HFFc6 (cell line): ENCODE data around the gene USP3. TPM values are rescaled to one million over a fixed set of nuclear protein-coding genes. Genes with fewer than 3 reads are reported as not detected.
"Not testable (repeated sequence)": the region's sequence is repeated elsewhere in the genome, so short reads cannot be mapped to it uniquely, and the experiment has no call there.

Source experiments
- DNase-seq: peaks from one replicate; pipeline ENCODE4 v3.0.0-alpha.2; 2018
- H3K27ac Mint-ChIP-seq: 2 replicates; pipeline ENCODE4 v1.8.0; 2020; ENCODE audit warnings: mild to moderate bottlenecking, mixed read lengths
- H3K27me3 Mint-ChIP-seq: 2 replicates; pipeline ENCODE4 v1.8.0; 2021; ENCODE audit warnings: mild to moderate bottlenecking, moderate library complexity, mixed read lengths; ENCODE audit not compliant: insufficient read depth
- H3K36me3 Mint-ChIP-seq: 2 replicates; pipeline ENCODE4 v1.8.0; 2021; ENCODE audit warnings: low read depth, mixed read lengths
- H3K4me1 Mint-ChIP-seq: 2 replicates; pipeline ENCODE4 v1.8.0; 2020; ENCODE audit warnings: low read depth, mixed read lengths
- H3K4me3 Mint-ChIP-seq: 2 replicates; pipeline ENCODE4 v1.8.0; 2020; ENCODE audit warnings: mild to moderate bottlenecking, moderate library complexity, mixed read lengths
- H3K9me3 Mint-ChIP-seq: 2 replicates; pipeline ENCODE4 v1.8.0; 2020; ENCODE audit warnings: mild to moderate bottlenecking, mixed read lengths
- total RNA-seq, 6 experiments: library from RNA; stranded (reverse); fragmentation: NEBNext Ultra II Directional; extraction: Animal tissue kit (Norgen Biotek cat#: 25700); gene quantifications; 2 replicates in 1 of 6; 3 replicates in 5 of 6; pipeline ENCODE4 v1.2.3, GENCODE V29; 2021
- TF ChIP-seq, protein P1 (sequence below): fragments of 200-600 bp; sonication (generic); IDR thresholded peaks from 2 replicates; pipeline ENCODE4 v1.5.0; 2021; ENCODE audit warnings: antibody characterized with exemption, mild to moderate bottlenecking

The USP3 gene
- total RNA-seq, 6 experiments from 2014 or later: 16.8 to 26.2 (median 23.1) TPM

DNA sequence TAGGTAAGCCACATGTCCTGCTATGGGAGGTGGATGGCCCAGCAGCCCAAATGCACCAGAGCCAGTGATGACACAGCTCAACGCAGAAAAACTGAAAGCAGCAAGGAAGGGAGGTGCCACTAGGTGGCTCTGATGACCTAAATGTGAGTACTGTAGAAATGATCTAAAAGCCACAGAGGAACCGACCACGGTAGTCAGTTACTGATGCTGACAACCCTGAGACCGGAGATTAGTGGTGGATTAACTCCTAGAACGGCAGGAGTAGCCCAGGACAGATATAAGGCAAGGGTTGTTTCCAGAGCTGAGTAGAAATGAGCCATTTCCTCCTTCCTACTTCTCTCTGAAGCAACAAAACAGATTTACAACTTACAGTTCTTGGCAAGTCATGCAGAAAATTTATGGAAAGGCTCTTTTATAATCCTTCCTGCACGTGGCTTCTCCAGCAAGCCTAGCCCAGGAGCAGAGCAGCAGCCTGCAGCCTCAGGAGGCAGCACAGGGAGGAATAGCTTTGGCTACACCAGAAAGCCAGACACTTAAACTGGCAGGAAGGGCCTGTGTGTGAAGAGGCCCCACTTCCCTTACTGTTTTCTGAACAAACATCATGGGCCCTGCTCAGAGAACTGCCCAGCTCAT, 105.9 kb downstream of the USP3 start:
- peaks cover 6% of the 10 kb centered on the region; the same call in 1 of the 2 replicates for H3K36me3 Mint-ChIP-seq
- peak overlapping the region; percentile 90 for H3K27ac Mint-ChIP-seq
- peaks cover 26% of the 10 kb centered on the region for H3K4me1 Mint-ChIP-seq
- DNase-seq: peak; percentile 84
- TF ChIP-seq, protein P1, sequence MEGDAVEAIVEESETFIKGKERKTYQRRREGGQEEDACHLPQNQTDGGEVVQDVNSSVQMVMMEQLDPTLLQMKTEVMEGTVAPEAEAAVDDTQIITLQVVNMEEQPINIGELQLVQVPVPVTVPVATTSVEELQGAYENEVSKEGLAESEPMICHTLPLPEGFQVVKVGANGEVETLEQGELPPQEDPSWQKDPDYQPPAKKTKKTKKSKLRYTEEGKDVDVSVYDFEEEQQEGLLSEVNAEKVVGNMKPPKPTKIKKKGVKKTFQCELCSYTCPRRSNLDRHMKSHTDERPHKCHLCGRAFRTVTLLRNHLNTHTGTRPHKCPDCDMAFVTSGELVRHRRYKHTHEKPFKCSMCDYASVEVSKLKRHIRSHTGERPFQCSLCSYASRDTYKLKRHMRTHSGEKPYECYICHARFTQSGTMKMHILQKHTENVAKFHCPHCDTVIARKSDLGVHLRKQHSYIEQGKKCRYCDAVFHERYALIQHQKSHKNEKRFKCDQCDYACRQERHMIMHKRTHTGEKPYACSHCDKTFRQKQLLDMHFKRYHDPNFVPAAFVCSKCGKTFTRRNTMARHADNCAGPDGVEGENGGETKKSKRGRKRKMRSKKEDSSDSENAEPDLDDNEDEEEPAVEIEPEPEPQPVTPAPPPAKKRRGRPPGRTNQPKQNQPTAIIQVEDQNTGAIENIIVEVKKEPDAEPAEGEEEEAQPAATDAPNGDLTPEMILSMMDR: peak; percentile 86
- H3K27me3 Mint-ChIP-seq: peaks cover 4% of the 10 kb centered on the region
- H3K9me3 Mint-ChIP-seq: no peaks in the 10 kb centered on the region
- no peak overlapping the region; the same call in 1 of the 2 replicates for H3K4me3 Mint-ChIP-seq

GRCh38 chr15:63611177-63611576, 106.8 kb downstream of the USP3 start:
- Mint-ChIP-seq H3K9me3 (no peaks in the 10 kb centered on the region), H3K4me1 (peaks cover 33% of the 10 kb centered on the region), H3K4me3 (no peak overlapping the region), H3K27ac (peak overlapping the region; percentile 90), H3K36me3 (peaks cover 13% of the 10 kb centered on the region; the same call in 1 of the 2 replicates), H3K27me3 (peaks cover 4% of the 10 kb centered on the region)
- no peak for DNase-seq
- TF ChIP-seq, protein P1: no peak

GRCh38 chr15:63612300-63612699, 107.9 kb downstream of the USP3 start:
- TF ChIP-seq, protein P1: no peak
- peaks cover 36% of the 10 kb centered on the region for H3K4me1 Mint-ChIP-seq
- peaks cover 5% of the 10 kb centered on the region for H3K27me3 Mint-ChIP-seq
- no peak for DNase-seq
- H3K9me3 Mint-ChIP-seq: no peaks in the 10 kb centered on the region
- no peak overlapping the region for H3K4me3 Mint-ChIP-seq
- no peak overlapping the region for H3K27ac Mint-ChIP-seq
- H3K36me3 Mint-ChIP-seq: peaks cover 16% of the 10 kb centered on the region; the same call in 1 of the 2 replicates

- TF ChIP-seq, protein P1: no peak
- no peak for DNase-seq
- Mint-ChIP-seq H3K36me3 (peaks cover 27% of the 10 kb centered on the region), H3K27me3 (peaks cover 1% of the 10 kb centered on the region), H3K27ac (no peak overlapping the region), H3K9me3 (no peaks in the 10 kb centered on the region; the same call in 1 of the 2 replicates), H3K4me1 (peaks cover 18% of the 10 kb centered on the region), H3K4me3 (no peak overlapping the region)
Observed at GRCh38 chr15:63615935-63616334, 111.5 kb downstream of the USP3 start.

GRCh38 chr15:63617147-63617546, 112.8 kb downstream of the USP3 start:
- Mint-ChIP-seq H3K36me3 (peaks cover 37% of the 10 kb centered on the region), H3K4me1 (peaks cover 10% of the 10 kb centered on the region)
- not testable (repeated sequence) for H3K9me3 Mint-ChIP-seq, H3K27ac Mint-ChIP-seq, H3K27me3 Mint-ChIP-seq, H3K4me3 Mint-ChIP-seq, DNase-seq

DNA sequence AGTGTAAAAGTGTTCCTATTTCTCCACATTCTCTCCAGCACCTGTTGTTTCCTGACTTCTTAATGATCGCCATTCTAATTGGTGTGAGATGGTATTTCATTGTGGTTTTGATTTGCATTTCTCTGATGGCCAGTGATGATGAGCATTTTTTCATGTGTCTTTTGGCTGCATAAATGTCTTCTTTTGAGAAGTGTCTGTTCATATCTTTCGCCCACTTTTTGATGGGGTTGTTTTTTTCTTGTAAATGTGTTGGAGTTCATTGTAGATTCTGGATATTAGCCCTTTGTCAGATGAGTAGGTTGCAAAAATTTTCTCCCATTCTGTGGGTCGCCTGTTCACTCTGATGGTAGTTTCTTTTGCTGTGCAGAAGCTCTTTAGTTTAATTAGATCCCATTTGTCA, 113.2 kb downstream of the USP3 start:
- Mint-ChIP-seq H3K4me1 (peaks cover 10% of the 10 kb centered on the region), H3K36me3 (peaks cover 42% of the 10 kb centered on the region)
- not testable (repeated sequence) for H3K27ac Mint-ChIP-seq, H3K27me3 Mint-ChIP-seq, H3K4me3 Mint-ChIP-seq, DNase-seq, H3K9me3 Mint-ChIP-seq

- not testable (repeated sequence) for DNase-seq, H3K9me3 Mint-ChIP-seq, H3K4me1 Mint-ChIP-seq, H3K27me3 Mint-ChIP-seq, H3K27ac Mint-ChIP-seq, H3K4me3 Mint-ChIP-seq
- H3K36me3 Mint-ChIP-seq: peaks cover 44% of the 10 kb centered on the region
Observed at GRCh38 chr15:63620760-63621159, 116.4 kb downstream of the USP3 start.
